ENCODE results near the gene MLANA. TPM values are rescaled to one million over a fixed set of nuclear protein-coding genes. Genes with fewer than 3 reads are reported as not detected.

The MLANA gene
- total and polyA plus RNA-seq, 4 donors = 0.25 TPM; not detected in 3

- H3K27me3 ChIP-seq (ENCODE audit: control insufficient read depth in 1 of 2, insufficient read depth in 2 of 2, low read length in 1 of 2) = no peaks in the 10 kb centered on the region
- H3K4me3 ChIP-seq (ENCODE audit: low read length in 2 of 2) = no peak overlapping the region
- no peaks in the 10 kb centered on the region for H3K9me3 ChIP-seq (ENCODE audit: control insufficient read depth, low read length)
- intact Hi-C loops (cut with DNase I) = no loop called here
- H3K4me1 ChIP-seq (ENCODE audit: control insufficient read depth in 1 of 2, insufficient read depth in 2 of 2, low read length in 2 of 2) = no peaks in the 10 kb centered on the region
- no peak overlapping the region for H3K27ac ChIP-seq (ENCODE audit: low read depth in 1 of 2, low read length in 2 of 2)
- ATAC-seq (ENCODE audit: low FRiP score) = no peak
- H3K36me3 ChIP-seq (ENCODE audit: control insufficient read depth in 1 of 2, insufficient read depth in 2 of 2, low read length in 1 of 2) = peaks cover 0 to 3% of the 10 kb centered on the region in 2 donors
- DNase-seq = no peak
- WGBS, 2 donors = 67 to 71% methylated on average over 4 of the region's 4 CpGs
These were observed 2.4 kb downstream of the MLANA start for GRCh38 chr9:5893134-5893505.

GRCh38 chr9:5893591-5894236 lies 3.0 kb downstream of the MLANA start:
- no peaks in the 10 kb centered on the region for H3K4me1 ChIP-seq (ENCODE audit: control insufficient read depth in 1 of 2, insufficient read depth in 2 of 2, low read length in 2 of 2)
- no peak for ATAC-seq (ENCODE audit: low FRiP score)
- WGBS, 2 donors = 68 to 81% methylated on average over 13 of the region's 13 CpGs
- H3K36me3 ChIP-seq (ENCODE audit: control insufficient read depth in 1 of 2, insufficient read depth in 2 of 2, low read length in 1 of 2) = peaks cover 3 to 5% of the 10 kb centered on the region in 2 donors
- no peak for DNase-seq
- no peaks in the 10 kb centered on the region for H3K9me3 ChIP-seq (ENCODE audit: control insufficient read depth, low read length)
- intact Hi-C loops (cut with DNase I) = no loop called here
- no peak overlapping the region for H3K27ac ChIP-seq (ENCODE audit: low read depth in 1 of 2, low read length in 2 of 2)
- no peaks in the 10 kb centered on the region for H3K27me3 ChIP-seq (ENCODE audit: control insufficient read depth in 1 of 2, insufficient read depth in 2 of 2, low read length in 1 of 2)
- H3K4me3 ChIP-seq (ENCODE audit: low read length in 2 of 2) = no peak overlapping the region

GRCh38 chr9:5894237-5894959 lies 3.7 kb downstream of the MLANA start:
- no peaks in the 10 kb centered on the region for H3K9me3 ChIP-seq (ENCODE audit: control insufficient read depth, low read length)
- H3K4me1 ChIP-seq (ENCODE audit: control insufficient read depth in 1 of 2, insufficient read depth in 2 of 2, low read length in 2 of 2) = no peaks in the 10 kb centered on the region
- no peak overlapping the region for H3K27ac ChIP-seq (ENCODE audit: low read depth in 1 of 2, low read length in 2 of 2)
- no peak for DNase-seq
- H3K4me3 ChIP-seq (ENCODE audit: low read length in 2 of 2) = no peak overlapping the region
- 91 to 93% methylated on average over 6 of the region's 6 CpGs for WGBS, 2 donors
- H3K27me3 ChIP-seq (ENCODE audit: control insufficient read depth in 1 of 2, insufficient read depth in 2 of 2, low read length in 1 of 2) = no peaks in the 10 kb centered on the region
- intact Hi-C loops (cut with DNase I) = no loop called here
- H3K36me3 ChIP-seq (ENCODE audit: control insufficient read depth in 1 of 2, insufficient read depth in 2 of 2, low read length in 1 of 2) = peaks cover 3 to 5% of the 10 kb centered on the region in 2 donors
- no peak for ATAC-seq (ENCODE audit: low FRiP score)

- Histone ChIP-seq H3K36me3 (ENCODE audit: control insufficient read depth in 1 of 2, insufficient read depth in 2 of 2, low read length in 1 of 2) (peaks cover 3 to 7% of the 10 kb centered on the region in 2 donors), H3K27me3 (ENCODE audit: control insufficient read depth in 1 of 2, insufficient read depth in 2 of 2, low read length in 1 of 2) (no peaks in the 10 kb centered on the region), H3K9me3 (ENCODE audit: control insufficient read depth, low read length) (no peaks in the 10 kb centered on the region), H3K4me3 (ENCODE audit: low read length in 2 of 2) (no peak overlapping the region), H3K27ac (ENCODE audit: low read depth in 1 of 2, low read length in 2 of 2) (no peak overlapping the region), H3K4me1 (ENCODE audit: control insufficient read depth in 1 of 2, insufficient read depth in 2 of 2, low read length in 2 of 2) (no peaks in the 10 kb centered on the region)
- ATAC-seq (ENCODE audit: low FRiP score) = no peak
- intact Hi-C loops (cut with DNase I) = no loop called here
- no peak for DNase-seq
- 71 to 79% methylated on average over 6 of the region's 6 CpGs for WGBS, 2 donors
These were observed 5.1 kb downstream of the MLANA start for GRCh38 chr9:5895782-5896181.

- no peak overlapping the region for H3K4me3 ChIP-seq (ENCODE audit: low read length in 2 of 2)
- no peaks in the 10 kb centered on the region for H3K4me1 ChIP-seq (ENCODE audit: control insufficient read depth in 1 of 2, insufficient read depth in 2 of 2, low read length in 2 of 2)
- H3K9me3 ChIP-seq (ENCODE audit: control insufficient read depth, low read length) = no peaks in the 10 kb centered on the region
- 95 to 98% methylated on average over 4 of the region's 4 CpGs for WGBS, 2 donors
- DNase-seq (no peak), ATAC-seq (ENCODE audit: low FRiP score) (no peak)
- no peak overlapping the region for H3K27ac ChIP-seq (ENCODE audit: low read depth in 1 of 2, low read length in 2 of 2)
- no peaks in the 10 kb centered on the region for H3K27me3 ChIP-seq (ENCODE audit: control insufficient read depth in 1 of 2, insufficient read depth in 2 of 2, low read length in 1 of 2)
- H3K36me3 ChIP-seq (ENCODE audit: control insufficient read depth in 1 of 2, insufficient read depth in 2 of 2, low read length in 1 of 2) = peaks cover 3 to 7% of the 10 kb centered on the region in 2 donors
- intact Hi-C loops (cut with DNase I) = no loop called here
These were observed 6.2 kb downstream of the MLANA start for GRCh38 chr9:5896863-5897262.

GRCh38 chr9:5897851-5898250 lies 7.2 kb downstream of the MLANA start:
- Histone ChIP-seq H3K9me3 (ENCODE audit: control insufficient read depth, low read length) (no peaks in the 10 kb centered on the region), H3K4me1 (ENCODE audit: control insufficient read depth in 1 of 2, insufficient read depth in 2 of 2, low read length in 2 of 2) (no peaks in the 10 kb centered on the region), H3K27me3 (ENCODE audit: control insufficient read depth in 1 of 2, insufficient read depth in 2 of 2, low read length in 1 of 2) (no peaks in the 10 kb centered on the region), H3K36me3 (ENCODE audit: control insufficient read depth in 1 of 2, insufficient read depth in 2 of 2, low read length in 1 of 2) (peaks cover 3 to 7% of the 10 kb centered on the region in 2 donors), H3K4me3 (ENCODE audit: low read length in 2 of 2) (no peak overlapping the region), H3K27ac (ENCODE audit: low read depth in 1 of 2, low read length in 2 of 2) (no peak overlapping the region)
- WGBS, 2 donors = 96 to 99% methylated on average over 5 of the region's 5 CpGs
- ATAC-seq (ENCODE audit: low FRiP score) (no peak), DNase-seq (no peak)
- intact Hi-C loops (cut with DNase I) = no loop called here

GRCh38 chr9:5899292-5899691 lies 8.6 kb downstream of the MLANA start:
- no peaks in the 10 kb centered on the region for H3K27me3 ChIP-seq (ENCODE audit: control insufficient read depth in 1 of 2, insufficient read depth in 2 of 2, low read length in 1 of 2)
- no peaks in the 10 kb centered on the region for H3K9me3 ChIP-seq (ENCODE audit: control insufficient read depth, low read length)
- no peak overlapping the region for H3K27ac ChIP-seq (ENCODE audit: low read depth in 1 of 2, low read length in 2 of 2)
- H3K36me3 ChIP-seq (ENCODE audit: control insufficient read depth in 1 of 2, insufficient read depth in 2 of 2, low read length in 1 of 2) = peaks cover 3 to 7% of the 10 kb centered on the region in 2 donors
- DNase-seq (no peak), ATAC-seq (ENCODE audit: low FRiP score) (no peak)
- intact Hi-C loops (cut with DNase I) = no loop called here
- 72 to 73% methylated on average over 2 of the region's 2 CpGs for WGBS, 2 donors
- H3K4me3 ChIP-seq (ENCODE audit: low read length in 2 of 2) = no peak overlapping the region
- H3K4me1 ChIP-seq (ENCODE audit: control insufficient read depth in 1 of 2, insufficient read depth in 2 of 2, low read length in 2 of 2) = no peaks in the 10 kb centered on the region

GRCh38 chr9:5900622-5901021 lies 9.9 kb downstream of the MLANA start:
- DNase-seq = no peak
- no peak for ATAC-seq (ENCODE audit: low FRiP score)
- intact Hi-C loops (cut with DNase I) = no loop called here
- no peaks in the 10 kb centered on the region for H3K4me1 ChIP-seq (ENCODE audit: control insufficient read depth in 1 of 2, insufficient read depth in 2 of 2, low read length in 2 of 2)
- H3K27ac ChIP-seq (ENCODE audit: low read depth in 1 of 2, low read length in 2 of 2) = no peak overlapping the region
- H3K4me3 ChIP-seq (ENCODE audit: low read length in 2 of 2) = no peak overlapping the region
- no peaks in the 10 kb centered on the region for H3K27me3 ChIP-seq (ENCODE audit: control insufficient read depth in 1 of 2, insufficient read depth in 2 of 2, low read length in 1 of 2)
- H3K9me3 ChIP-seq (ENCODE audit: control insufficient read depth, low read length) = no peaks in the 10 kb centered on the region
- H3K36me3 ChIP-seq (ENCODE audit: control insufficient read depth in 1 of 2, insufficient read depth in 2 of 2, low read length in 1 of 2) = peaks cover 3 to 7% of the 10 kb centered on the region in 2 donors

GRCh38 chr9:5902377-5902776 lies 11.7 kb downstream of the MLANA start:
- peaks cover 0 to 7% of the 10 kb centered on the region in 2 donors for H3K36me3 ChIP-seq (ENCODE audit: control insufficient read depth in 1 of 2, insufficient read depth in 2 of 2, low read length in 1 of 2)
- intact Hi-C loops (cut with DNase I) = no loop called here
- no peak for ATAC-seq (ENCODE audit: low FRiP score)

More at GRCh38 chr9:5902377-5902776, 11.7 kb downstream of the MLANA start:
- Histone ChIP-seq H3K27ac (ENCODE audit: low read depth in 1 of 2, low read length in 2 of 2) (no peak overlapping the region), H3K27me3 (ENCODE audit: control insufficient read depth in 1 of 2, insufficient read depth in 2 of 2, low read length in 1 of 2) (no peaks in the 10 kb centered on the region), H3K9me3 (ENCODE audit: control insufficient read depth, low read length) (no peaks in the 10 kb centered on the region), H3K4me3 (ENCODE audit: low read length in 2 of 2) (no peak overlapping the region), H3K4me1 (ENCODE audit: control insufficient read depth in 1 of 2, insufficient read depth in 2 of 2, low read length in 2 of 2) (no peaks in the 10 kb centered on the region)
- no peak for DNase-seq
